ENCODE measurements around the gene P2RY2.

- TF ChIP-seq POLR2A (IDR thresholded peaks at IDR 0.05) = no peak
- TF ChIP-seq CTCF (IDR thresholded peaks at IDR 0.05) = no peak
Observed at GRCh38 chr11:73192272-73192671, 25.8 kb upstream of the P2RY2 start.
